Measurements from ENCODE around the gene DNAI1. TPM values are rescaled to one million over a fixed set of nuclear protein-coding genes. Genes with fewer than 3 reads are reported as not detected.
A peak's percentile ranks its signal among the peaks of the same experiment; 100 is the strongest.

The DNAI1 gene
- total and polyA plus RNA-seq, 2 of the 13 experiments (the other 11 are each of a cell fraction or from before 2014, with no cell fraction given) = not detected

DNA sequence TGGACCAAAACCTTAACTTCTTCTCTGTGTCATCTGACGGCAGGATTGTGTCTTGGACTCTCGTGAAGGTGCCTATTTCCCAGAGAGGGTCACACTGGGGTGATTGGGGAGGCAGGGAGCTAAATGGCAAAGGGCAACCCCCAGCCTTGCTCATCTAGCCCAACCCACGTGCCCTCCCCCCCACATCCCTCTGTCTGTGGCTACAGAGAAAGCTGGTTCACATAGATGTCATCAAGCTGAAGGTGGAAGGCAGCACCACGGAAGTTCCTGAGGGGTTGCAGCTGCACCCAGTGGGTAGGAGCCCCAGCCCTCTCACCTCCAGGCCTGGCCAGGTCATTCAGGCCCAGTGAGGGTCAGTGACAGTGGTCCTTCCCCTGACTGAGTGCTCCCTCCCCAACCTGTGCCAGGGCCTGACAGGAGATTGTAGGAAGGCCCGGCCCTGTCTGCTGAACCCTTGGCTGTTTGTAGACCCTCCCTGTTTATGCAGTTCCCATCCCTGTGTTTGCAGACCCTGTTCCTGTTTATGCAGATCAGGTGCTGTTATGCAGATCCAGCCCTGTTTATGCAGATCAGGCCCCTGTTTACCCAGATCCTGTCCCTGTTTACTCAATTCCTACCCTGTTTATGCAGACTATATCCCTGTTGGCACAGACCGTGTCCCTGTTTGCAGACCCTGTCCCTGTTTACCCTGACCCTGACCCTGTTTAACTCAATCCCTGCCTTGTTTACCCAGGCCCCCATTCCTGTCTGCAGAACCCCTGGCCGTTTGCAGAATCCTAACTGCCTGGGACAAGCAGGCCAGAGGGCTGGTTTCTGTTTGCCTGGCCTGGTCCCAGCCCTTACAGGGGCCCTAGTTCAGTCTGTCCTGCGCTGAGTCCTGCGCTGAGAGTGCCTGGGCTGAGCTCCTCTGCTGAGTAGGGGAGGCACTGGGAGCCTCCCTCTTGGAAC is 53.8 kb downstream of the DNAI1 start (continued):
- TF ChIP-seq, protein P1, sequence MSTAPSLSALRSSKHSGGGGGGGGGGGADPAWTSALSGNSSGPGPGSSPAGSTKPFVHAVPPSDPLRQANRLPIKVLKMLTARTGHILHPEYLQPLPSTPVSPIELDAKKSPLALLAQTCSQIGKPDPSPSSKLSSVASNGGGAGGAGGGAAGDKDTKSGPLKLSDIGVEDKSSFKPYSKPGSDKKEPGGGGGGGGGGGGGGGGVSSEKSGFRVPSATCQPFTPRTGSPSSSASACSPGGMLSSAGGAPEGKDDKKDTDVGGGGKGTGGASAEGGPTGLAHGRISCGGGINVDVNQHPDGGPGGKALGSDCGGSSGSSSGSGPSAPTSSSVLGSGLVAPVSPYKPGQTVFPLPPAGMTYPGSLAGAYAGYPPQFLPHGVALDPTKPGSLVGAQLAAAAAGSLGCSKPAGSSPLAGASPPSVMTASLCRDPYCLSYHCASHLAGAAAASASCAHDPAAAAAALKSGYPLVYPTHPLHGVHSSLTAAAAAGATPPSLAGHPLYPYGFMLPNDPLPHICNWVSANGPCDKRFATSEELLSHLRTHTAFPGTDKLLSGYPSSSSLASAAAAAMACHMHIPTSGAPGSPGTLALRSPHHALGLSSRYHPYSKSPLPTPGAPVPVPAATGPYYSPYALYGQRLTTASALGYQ (CRISPR knock-in tag; IDR thresholded peaks at IDR 0.05) = peak; percentile 86
- TF ChIP-seq ZNF788 (CRISPR knock-in tag; IDR thresholded peaks at IDR 0.05; ENCODE audit: borderline replicate concordance) (0 out of 2 replicates have a peak, but pooled peaks have one; percentile 46), RFXAP (CRISPR knock-in tag; IDR thresholded peaks at IDR 0.05; ENCODE audit: borderline replicate concordance) (0 out of 2 replicates have a peak, but pooled peaks have one; percentile 40), RXRB (CRISPR knock-in tag; IDR thresholded peaks at IDR 0.05; ENCODE audit: borderline replicate concordance) (peak; percentile 56), ESRRA (CRISPR knock-in tag; IDR thresholded peaks at IDR 0.05; ENCODE audit: low read depth) (no peak), PITX1 (CRISPR knock-in tag; IDR thresholded peaks at IDR 0.05) (peak; percentile 85; the same call in 1 of the 2 replicates), TBX3 (IDR thresholded peaks at IDR 0.05; ENCODE audit: borderline replicate concordance) (peak; percentile 62; the same call in 1 of the 2 replicates)

DNA sequence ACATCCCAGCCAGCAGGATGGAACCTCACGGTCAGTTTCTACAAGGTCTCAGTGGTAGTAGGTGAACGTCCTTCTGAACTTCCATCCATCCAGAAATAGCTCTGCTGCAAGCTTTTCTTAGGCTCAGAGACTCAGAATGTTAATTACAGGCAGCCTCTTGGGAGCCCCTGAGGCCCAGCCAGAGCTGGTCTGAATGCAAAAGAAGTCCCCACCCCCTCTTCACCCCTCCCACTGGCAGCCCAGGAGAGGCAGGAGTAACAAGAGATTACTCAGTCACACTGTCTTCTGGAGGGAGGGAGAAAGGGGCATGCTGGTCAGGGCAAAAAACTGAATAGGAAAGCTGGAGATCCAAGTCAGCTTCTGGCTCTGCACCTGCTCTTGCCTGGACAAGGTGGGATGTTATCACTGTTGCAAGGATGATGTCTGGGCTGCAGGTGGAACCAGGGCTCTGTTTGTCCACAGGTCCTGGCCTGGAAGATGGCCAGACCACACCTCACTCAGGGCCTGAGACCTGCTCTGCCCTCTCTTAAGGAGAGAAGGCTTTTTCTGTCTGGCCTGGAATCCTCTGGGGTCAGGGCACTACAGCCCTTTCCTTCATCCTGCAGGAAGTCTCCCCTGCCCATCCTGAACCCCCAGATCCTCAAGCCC is 55.1 kb downstream of the DNAI1 start:
- Histone ChIP-seq H4K20me1 (ENCODE audit: insufficient read depth, low read length) (no peaks in the 10 kb centered on the region), H3K27ac (ENCODE audit: extremely low read length, insufficient read depth, low read length) (no peak overlapping the region), H3K4me1 (ENCODE audit: insufficient read depth, low read length) (peaks cover 16% of the 10 kb centered on the region), H3K9me3 (ENCODE audit: low read length) (no peaks in the 10 kb centered on the region), H3K4me3 (replicated peaks in 1 of 3; ENCODE audit: insufficient read depth in 1 of 3, low read depth in 2 of 3, low read length in 3 of 3) (no peak overlapping the region), H3K36me3 (replicated peaks in 1 of 2; ENCODE audit: control insufficient read depth in 1 of 2, insufficient read depth in 2 of 2, low read length in 2 of 2) (no peaks in the 10 kb centered on the region), H3K79me2 (ENCODE audit: insufficient read depth, low read length) (no peaks in the 10 kb centered on the region), H3K9ac (ENCODE audit: insufficient read depth, low read depth, low read length) (no peak overlapping the region), H2AFZ (ENCODE audit: low read length) (no peak overlapping the region), H3K4me2 (ENCODE audit: low read depth, low read length) (no peak overlapping the region), H3K27me3 (ENCODE audit: control insufficient read depth in 1 of 2, insufficient read depth in 2 of 2, low read length in 2 of 2) (peaks cover 4 to 25% of the 10 kb centered on the region in 2 experiments; a peak in 3 of 5 replicates)
- FAIRE-seq = no peak
- WGBS (ENCODE audit: low lambda C conversion rate) = no CpG with 5 or more reads among the region's 2 CpGs
- ChIA-PET CTCF (ENCODE audit: low intra/inter-chr PET ratio, low total read pairs) (no interaction called here), POLR2A (interaction anchor here (1.0 kb wide), 1 partner anchor 29 kb away, joined by 5 read pairs; no protein-coding TSS in a partner anchor)
- intact Hi-C loops (cut with micrococcal nuclease; ENCODE audit: unreplicated experiment) = no loop called here
- no peak for DNase-seq (ENCODE audit: low spot score)
- no peak for ATAC-seq
- in situ Hi-C loops (cut with HindIII; ENCODE audit: extremely low pct_ligation_motif_present, low pct_unique_long_range_greater_than_20kb) = no loop called here
- no TSS peak for BruUV-seq (replicated peaks)
- TF ChIP-seq ATAD3A (CRISPR knock-in tag; IDR thresholded peaks at IDR 0.05) = no peak
- no peak for TF ChIP-seq FOXO1 (CRISPR knock-in tag; IDR thresholded peaks at IDR 0.05)
- TF ChIP-seq, protein P2, sequence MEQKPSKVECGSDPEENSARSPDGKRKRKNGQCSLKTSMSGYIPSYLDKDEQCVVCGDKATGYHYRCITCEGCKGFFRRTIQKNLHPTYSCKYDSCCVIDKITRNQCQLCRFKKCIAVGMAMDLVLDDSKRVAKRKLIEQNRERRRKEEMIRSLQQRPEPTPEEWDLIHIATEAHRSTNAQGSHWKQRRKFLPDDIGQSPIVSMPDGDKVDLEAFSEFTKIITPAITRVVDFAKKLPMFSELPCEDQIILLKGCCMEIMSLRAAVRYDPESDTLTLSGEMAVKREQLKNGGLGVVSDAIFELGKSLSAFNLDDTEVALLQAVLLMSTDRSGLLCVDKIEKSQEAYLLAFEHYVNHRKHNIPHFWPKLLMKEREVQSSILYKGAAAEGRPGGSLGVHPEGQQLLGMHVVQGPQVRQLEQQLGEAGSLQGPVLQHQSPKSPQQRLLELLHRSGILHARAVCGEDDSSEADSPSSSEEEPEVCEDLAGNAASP (CRISPR knock-in tag; IDR thresholded peaks at IDR 0.05; ENCODE audit: borderline replicate concordance) = no peak
- TF ChIP-seq REPIN1 (CRISPR knock-in tag; IDR thresholded peaks at IDR 0.05; ENCODE audit: borderline replicate concordance, low read depth) = no peak
- TF ChIP-seq ZNF83 (CRISPR knock-in tag; IDR thresholded peaks at IDR 0.05; ENCODE audit: borderline replicate concordance) = no peak
- no peak for TF ChIP-seq ZMYM2 (CRISPR knock-in tag; IDR thresholded peaks at IDR 0.05)
- TF ChIP-seq FOXP1 (IDR thresholded peaks at IDR 0.05) = no peak
- no peak for TF ChIP-seq FOXP1 (CRISPR knock-in tag; IDR thresholded peaks at IDR 0.05)
- TF ChIP-seq, protein P3, sequence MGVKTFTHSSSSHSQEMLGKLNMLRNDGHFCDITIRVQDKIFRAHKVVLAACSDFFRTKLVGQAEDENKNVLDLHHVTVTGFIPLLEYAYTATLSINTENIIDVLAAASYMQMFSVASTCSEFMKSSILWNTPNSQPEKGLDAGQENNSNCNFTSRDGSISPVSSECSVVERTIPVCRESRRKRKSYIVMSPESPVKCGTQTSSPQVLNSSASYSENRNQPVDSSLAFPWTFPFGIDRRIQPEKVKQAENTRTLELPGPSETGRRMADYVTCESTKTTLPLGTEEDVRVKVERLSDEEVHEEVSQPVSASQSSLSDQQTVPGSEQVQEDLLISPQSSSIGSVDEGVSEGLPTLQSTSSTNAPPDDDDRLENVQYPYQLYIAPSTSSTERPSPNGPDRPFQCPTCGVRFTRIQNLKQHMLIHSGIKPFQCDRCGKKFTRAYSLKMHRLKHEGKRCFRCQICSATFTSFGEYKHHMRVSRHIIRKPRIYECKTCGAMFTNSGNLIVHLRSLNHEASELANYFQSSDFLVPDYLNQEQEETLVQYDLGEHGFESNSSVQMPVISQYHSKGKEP (CRISPR knock-in tag; IDR thresholded peaks at IDR 0.05) = no peak

All from HepG2 (cell line).